Stromal cell of bone marrow (primary cell): ENCODE data around the gene OVCH2.

Experiments used
- DNase-seq: peaks from one replicate; pipeline ENCODE4 v3.0.0-alpha.2; 2012; ENCODE audit warnings: low read depth

OVCH2 gene

DNA sequence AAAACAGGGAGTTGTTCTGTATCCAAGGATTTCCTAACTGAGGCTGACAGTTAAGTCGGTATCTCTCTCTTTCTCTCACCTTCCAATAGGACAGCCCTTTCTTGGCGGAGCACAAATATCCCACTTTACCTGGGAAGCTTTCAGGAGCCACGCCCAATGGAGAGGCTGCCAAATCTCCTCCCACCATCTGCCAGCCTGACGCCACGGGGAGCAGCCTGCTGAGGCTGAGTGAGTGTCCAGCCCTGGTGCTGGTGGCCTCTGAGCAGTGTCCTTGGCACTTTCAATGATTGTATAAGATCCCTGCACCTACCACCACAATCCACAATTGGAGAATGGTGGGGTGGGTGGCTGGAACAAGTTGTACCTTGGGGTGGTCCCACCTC is 66.6 kb downstream of the OVCH2 start:
- no peak for DNase-seq
